Endothelial cell of umbilical vein (primary cell): ENCODE data around the gene TMEM269. TPM values are rescaled to one million over a fixed set of nuclear protein-coding genes. Genes with fewer than 3 reads are reported as not detected.

ENCODE experiments used
- BruUV-seq: library from RNA; stranded (reverse); fragments of 400-500 nt; replicated peaks from 2 replicates; lab custom pipeline; 2021; lab: Mats Ljungman, UMichigan
- CTCF ChIA-PET: fragments of 300-600, 350-600 bp; sonication (Branson Sonifier 250); formaldehyde crosslinking; loops from one replicate; lab custom pipeline; 2021; ENCODE audit warnings: antibody characterized with exemption, inconsistent platforms; lab: Charles Lee
- POLR2A ChIA-PET: fragments of 300-600, 350-600 bp; sonication (Branson Sonifier 250); formaldehyde crosslinking; loops from one replicate; lab custom pipeline; 2021; ENCODE audit warnings: antibody characterized with exemption, inconsistent platforms; lab: Charles Lee
- DNase-seq: peaks from one replicate; pipeline ENCODE4 v3.0.0-alpha.2; 2011; ENCODE audit warnings: low read depth, low spot score
- FAIRE-seq: peaks from 2 replicates; lab custom pipeline; 2011; peaks lifted over from hg19 to GRCh38; lab: Jason Lieb, UNC
- H2AFZ ChIP-seq: 2 replicates; pipeline ENCODE4 v1.6.0; 2012; ENCODE audit warnings: low read depth, low read length, control low read depth, inconsistent platforms
- H3K27ac ChIP-seq: 2 replicates; pipeline ENCODE4 v1.5.1; 2011; ENCODE audit warnings: low read depth, mild to moderate bottlenecking, control low read depth, low read length, moderate library complexity; ENCODE audit not compliant: insufficient read depth
- H3K27me3 ChIP-seq, 2 experiments: 2 replicates each; pipeline versions ENCODE4 v1.6.0 to v1.6.1; 2011; ENCODE audit warnings: low read length in 2 of 2, mixed read lengths in 1 of 2; ENCODE audit not compliant: control insufficient read depth in 2 of 2, insufficient read depth in 2 of 2
- H3K36me3 ChIP-seq, 2 experiments: 2 replicates in 1 of 2; 3 replicates in 1 of 2; pipeline ENCODE4 v1.5.1; 2011; ENCODE audit warnings: low read length in 2 of 2, mild to moderate bottlenecking in 1 of 2, moderate library complexity in 1 of 2; ENCODE audit not compliant: control insufficient read depth in 2 of 2, insufficient read depth in 2 of 2; ENCODE audit errors: extremely low read depth in 1 of 2
- H3K4me1 ChIP-seq: 3 replicates; pipeline ENCODE4 v1.5.1; 2011; ENCODE audit warnings: mild to moderate bottlenecking, low read length; ENCODE audit not compliant: control insufficient read depth, insufficient read depth; ENCODE audit errors: extremely low read depth
- H3K4me2 ChIP-seq: 2 replicates; pipeline ENCODE4 v1.6.1; 2011; ENCODE audit warnings: low read length, control low read depth, mixed read lengths; ENCODE audit not compliant: insufficient read depth
- H3K4me3 ChIP-seq, 3 experiments: fragments of 200-600 bp in 1 of 3; sonication (generic), shearing (Covaris generic) in 1 of 3; replicated peaks in 1 of 3; 2 replicates each; pipeline ENCODE4 v1.5.1; 2011 to 2016; ENCODE audit warnings: control low read depth in 3 of 3, low read length in 3 of 3, mild to moderate bottlenecking in 2 of 3, inconsistent platforms in 1 of 3, low read depth in 1 of 3, moderate library complexity in 1 of 3; ENCODE audit not compliant: insufficient read depth in 1 of 3
- H3K79me2 ChIP-seq: 2 replicates; pipeline ENCODE4 v1.6.0; 2012; ENCODE audit warnings: low read length, inconsistent platforms; ENCODE audit not compliant: control insufficient read depth, insufficient read depth
- H3K9ac ChIP-seq: replicated peaks from 2 replicates; pipeline ENCODE3; 2011; ENCODE audit warnings: low read length, control low read depth; ENCODE audit not compliant: insufficient read depth; ENCODE audit errors: extremely low read depth
- H3K9me1 ChIP-seq: replicated peaks from 3 replicates; pipeline ENCODE4 v1.6.0; 2011; ENCODE audit warnings: mild to moderate bottlenecking, low read length; ENCODE audit not compliant: control insufficient read depth, insufficient read depth; ENCODE audit errors: extremely low read depth
- H3K9me3 ChIP-seq: replicated peaks from 2 replicates; pipeline ENCODE4 v1.5.1; 2012; ENCODE audit warnings: low read length, inconsistent platforms; ENCODE audit not compliant: control insufficient read depth, insufficient read depth
- H4K20me1 ChIP-seq: replicated peaks from 2 replicates; pipeline ENCODE3; 2011; ENCODE audit warnings: mild to moderate bottlenecking, low read length; ENCODE audit not compliant: control insufficient read depth, insufficient read depth; ENCODE audit errors: extremely low read depth
- EZH2 ChIP-seq: IDR thresholded peaks from 2 replicates; pipeline ENCODE4 v1.6.1; 2012; ENCODE audit warnings: borderline replicate concordance, low read depth, mild to moderate bottlenecking, moderate library complexity, low read length, inconsistent platforms; ENCODE audit not compliant: severe bottlenecking
- FOS ChIP-seq: IDR thresholded peaks from 2 replicates; pipeline ENCODE4 v1.6.1; 2011; ENCODE audit warnings: mild to moderate bottlenecking, low read length, moderate library complexity, borderline replicate concordance; ENCODE audit not compliant: insufficient read depth
- GATA2 ChIP-seq: IDR thresholded peaks from 2 replicates; pipeline ENCODE4 v1.7.0; 2011; ENCODE audit warnings: low read depth, mild to moderate bottlenecking, moderate library complexity, mixed read lengths, low read length; ENCODE audit not compliant: insufficient read length, insufficient read depth
- JUN ChIP-seq: IDR thresholded peaks from 2 replicates; pipeline ENCODE4 v1.6.1; 2011; ENCODE audit warnings: borderline replicate concordance, low read depth; ENCODE audit not compliant: insufficient read length, insufficient read depth
- MYC ChIP-seq: IDR thresholded peaks from one replicate; pipeline ENCODE4 v1.6.1; 2011; ENCODE audit warnings: mild to moderate bottlenecking, low read depth, low read length
- POLR2A ChIP-seq: IDR thresholded peaks from 2 replicates; pipeline ENCODE4 v1.6.1; 2012; ENCODE audit warnings: low read depth, mild to moderate bottlenecking, control low read depth, low read length
- POLR2AphosphoS5 ChIP-seq: IDR thresholded peaks from 2 replicates; pipeline ENCODE4 v1.6.1; 2012; ENCODE audit warnings: low read depth, mild to moderate bottlenecking, control low read depth, low read length, moderate library complexity; ENCODE audit not compliant: insufficient read depth
- dilution Hi-C: fragments of 300-500 bp; cut with MboI; formaldehyde crosslinking; loops from one replicate; pipeline ENCODE4 v1.15.0; 2019; ENCODE audit warnings: low sequenced_read_pairs; ENCODE audit not compliant: extremely low pct_ligation_motif_present
- intact Hi-C: fragments of 100-400 bp; cut with micrococcal nuclease; formaldehyde crosslinking; loops from one replicate; pipeline ENCODE4 v1.10.0; 2022
- polyA plus RNA-seq, 4 experiments: library from polyadenylated mRNA; depleted of rRNA in 3 of 4; stranded (reverse) in 3 of 4; unstranded in 1 of 4; fragments of >200 nt; gene quantifications; 2 replicates each; pipeline versions ENCODE4 v1.2.1 to v1.2.3, GENCODE V29; 2011 to 2012; ENCODE audit warnings: missing spikeins in 1 of 4
- total RNA-seq: library from RNA; stranded (reverse); gene quantifications from 2 replicates; pipeline ENCODE4 v1.2.3, GENCODE V29; 2021
- TF ChIP-seq, protein P1 (sequence below), 2 donors: IDR thresholded peaks; 1 replicate in 1 of 2; 2 replicates in 1 of 2; pipeline ENCODE4 v1.5.1; 2011; ENCODE audit warnings: low read length in 2 of 2, mild to moderate bottlenecking in 2 of 2, moderate library complexity in 2 of 2, control low read depth in 1 of 2, inconsistent platforms in 1 of 2, low read depth in 1 of 2; ENCODE audit not compliant: insufficient read depth in 1 of 2; ENCODE audit errors: extremely low read depth in 1 of 2
- TF ChIP-seq, protein P2 (sequence below): IDR thresholded peaks from 2 replicates; pipeline ENCODE4 v1.6.1; 2011; ENCODE audit not compliant: insufficient read depth, insufficient read length

Gene TMEM269
- total and polyA plus RNA-seq, 2 donors (not counting 3 experiments of a cell fraction or from before 2014, with no cell fraction given), result 0.03 TPM; not detected in 1

DNA sequence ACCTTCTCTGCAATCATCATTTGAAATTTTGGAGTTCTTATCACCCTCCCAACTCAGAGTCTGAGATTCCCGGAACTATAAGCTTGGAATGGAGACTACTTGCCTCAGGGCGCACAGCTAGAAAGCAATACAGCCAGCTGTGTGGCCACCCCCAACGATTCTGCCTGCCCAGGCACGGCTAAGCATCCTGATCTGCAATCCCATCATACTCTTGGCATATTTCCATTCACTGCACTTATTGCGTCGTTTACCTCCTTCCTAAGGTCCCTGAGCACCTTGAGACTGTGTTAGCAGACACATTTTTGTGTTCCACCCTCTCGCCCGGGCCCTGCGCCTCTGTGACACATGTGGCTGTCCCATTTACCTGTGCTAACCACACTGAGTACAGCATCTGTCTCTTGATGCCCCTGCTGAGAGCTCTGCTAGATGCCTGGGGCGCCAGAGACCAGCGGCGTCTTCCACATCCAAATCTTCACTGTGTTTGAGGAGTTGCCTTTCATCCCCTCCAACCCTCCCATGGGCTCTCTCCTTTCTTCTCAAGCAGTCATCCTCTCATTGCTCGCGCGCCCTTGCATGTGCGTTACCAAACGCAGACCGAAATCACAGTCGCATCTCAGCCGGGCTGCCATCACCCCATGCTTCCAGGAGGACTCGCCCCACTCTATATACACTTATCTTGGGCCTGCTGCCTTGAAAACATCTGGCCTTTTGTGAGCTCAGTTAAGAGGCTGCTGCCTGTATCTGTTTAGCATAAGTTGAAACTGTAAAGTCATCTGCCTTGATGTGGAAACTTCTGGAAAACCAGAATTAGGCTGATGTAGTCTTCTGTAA, 41.3 kb upstream of the TMEM269 start:
- FAIRE-seq, result no peak
- no peak for TF ChIP-seq FOS
- no peak for TF ChIP-seq GATA2
- TF ChIP-seq, protein P1, sequence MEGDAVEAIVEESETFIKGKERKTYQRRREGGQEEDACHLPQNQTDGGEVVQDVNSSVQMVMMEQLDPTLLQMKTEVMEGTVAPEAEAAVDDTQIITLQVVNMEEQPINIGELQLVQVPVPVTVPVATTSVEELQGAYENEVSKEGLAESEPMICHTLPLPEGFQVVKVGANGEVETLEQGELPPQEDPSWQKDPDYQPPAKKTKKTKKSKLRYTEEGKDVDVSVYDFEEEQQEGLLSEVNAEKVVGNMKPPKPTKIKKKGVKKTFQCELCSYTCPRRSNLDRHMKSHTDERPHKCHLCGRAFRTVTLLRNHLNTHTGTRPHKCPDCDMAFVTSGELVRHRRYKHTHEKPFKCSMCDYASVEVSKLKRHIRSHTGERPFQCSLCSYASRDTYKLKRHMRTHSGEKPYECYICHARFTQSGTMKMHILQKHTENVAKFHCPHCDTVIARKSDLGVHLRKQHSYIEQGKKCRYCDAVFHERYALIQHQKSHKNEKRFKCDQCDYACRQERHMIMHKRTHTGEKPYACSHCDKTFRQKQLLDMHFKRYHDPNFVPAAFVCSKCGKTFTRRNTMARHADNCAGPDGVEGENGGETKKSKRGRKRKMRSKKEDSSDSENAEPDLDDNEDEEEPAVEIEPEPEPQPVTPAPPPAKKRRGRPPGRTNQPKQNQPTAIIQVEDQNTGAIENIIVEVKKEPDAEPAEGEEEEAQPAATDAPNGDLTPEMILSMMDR (IDR thresholded peaks at IDR 0.05; ENCODE audit: extremely low read depth in 1 of 2, insufficient read depth in 1 of 2, low read depth in 1 of 2, low read length in 2 of 2), result no peak
- no peak for TF ChIP-seq POLR2AphosphoS5
- TF ChIP-seq JUN, result no peak
- TF ChIP-seq, protein P2, sequence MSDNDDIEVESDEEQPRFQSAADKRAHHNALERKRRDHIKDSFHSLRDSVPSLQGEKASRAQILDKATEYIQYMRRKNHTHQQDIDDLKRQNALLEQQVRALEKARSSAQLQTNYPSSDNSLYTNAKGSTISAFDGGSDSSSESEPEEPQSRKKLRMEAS, result no peak
- no peak for TF ChIP-seq EZH2
- no peak for TF ChIP-seq POLR2A
- TF ChIP-seq MYC, result no peak
- no peak for DNase-seq
- Histone ChIP-seq H3K79me2 (no peaks in the 10 kb centered on the region), H4K20me1 (no peaks in the 10 kb centered on the region), H3K4me1 (no peaks in the 10 kb centered on the region), H3K36me3 (peaks cover 0 to 23% of the 10 kb centered on the region in 2 experiments), H3K9ac (no peak overlapping the region), H3K27me3 (no peaks in the 10 kb centered on the region), H3K9me3 (no peaks in the 10 kb centered on the region), H2AFZ (no peak overlapping the region), H3K4me2 (no peak overlapping the region), H3K4me3 (no peak overlapping the region), H3K9me1 (no peaks in the 10 kb centered on the region), H3K27ac (no peak overlapping the region)
- intact Hi-C loops, result no loop called here
- ChIA-PET POLR2A (interaction anchor here (0.7 kb wide), 1 partner anchor 190 kb away, joined by 3 read pairs; no protein-coding TSS in a partner anchor), CTCF (interaction anchor here (6.1 kb wide), 1 partner anchor 165 kb away, joined by 79 read pairs; no protein-coding TSS in a partner anchor)
- dilution Hi-C loops, result no loop called here
- no TSS peak for BruUV-seq
